NCI-H2107 treated with DMSO at 0.1 percent for 48 hours (cell line): Measurements from ENCODE around the gene TNNT3.
A peak's percentile ranks its signal among the peaks of the same experiment; 100 is the strongest.
"Not testable (repeated sequence)": the region's sequence is repeated elsewhere in the genome, so short reads cannot be mapped to it uniquely, and the experiment has no call there.

ENCODE experiments used
- DNase-seq: peaks from one replicate; lab custom pipeline; 2025; ENCODE audit not compliant: unreplicated experiment; lab: John Stamatoyannopoulos, UW

Gene TNNT3

DNA sequence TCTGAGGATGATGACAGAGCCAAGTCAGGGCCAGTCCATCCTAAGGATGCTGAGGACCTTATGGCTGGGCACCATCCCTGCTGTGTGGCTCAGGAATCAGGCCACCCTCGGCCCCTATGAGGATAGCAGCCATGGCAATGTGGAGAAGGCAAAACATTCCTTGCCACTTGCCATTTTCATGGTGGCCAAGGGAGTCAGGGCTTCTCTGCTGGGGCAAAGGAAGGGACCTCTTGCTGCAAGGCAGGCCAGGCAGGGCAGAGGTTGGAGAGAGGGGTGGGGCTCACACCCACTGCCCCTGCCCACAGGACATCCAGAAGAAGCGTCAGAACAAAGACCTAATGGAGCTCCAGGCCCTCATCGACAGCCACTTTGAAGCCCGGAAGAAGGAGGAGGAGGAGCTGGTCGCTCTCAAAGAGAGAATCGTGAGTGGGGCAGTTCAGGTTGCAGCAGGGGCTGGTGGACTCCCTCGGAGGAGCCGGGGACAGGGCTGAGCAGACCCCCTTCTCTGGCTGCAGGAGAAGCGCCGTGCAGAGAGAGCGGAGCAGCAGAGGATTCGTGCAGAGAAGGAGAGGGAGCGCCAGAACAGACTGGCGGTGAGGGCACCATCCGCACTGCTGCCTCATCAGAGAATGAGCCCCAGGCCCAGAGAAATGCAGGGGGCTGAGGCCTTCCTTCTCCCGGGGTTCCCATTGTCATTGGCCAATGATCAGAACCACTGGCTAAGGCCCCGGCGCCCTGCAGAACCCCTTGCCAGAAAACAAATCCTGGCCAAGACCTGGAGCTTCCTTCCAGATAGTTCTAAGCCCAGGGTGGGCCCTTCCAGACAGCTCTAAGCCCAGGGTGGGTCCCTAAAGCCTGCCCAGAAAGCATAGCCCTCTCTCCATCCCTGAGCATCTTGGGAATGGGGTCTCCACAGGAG, 14.2 kb downstream of the TNNT3 start:
- no peak for DNase-seq

DNA sequence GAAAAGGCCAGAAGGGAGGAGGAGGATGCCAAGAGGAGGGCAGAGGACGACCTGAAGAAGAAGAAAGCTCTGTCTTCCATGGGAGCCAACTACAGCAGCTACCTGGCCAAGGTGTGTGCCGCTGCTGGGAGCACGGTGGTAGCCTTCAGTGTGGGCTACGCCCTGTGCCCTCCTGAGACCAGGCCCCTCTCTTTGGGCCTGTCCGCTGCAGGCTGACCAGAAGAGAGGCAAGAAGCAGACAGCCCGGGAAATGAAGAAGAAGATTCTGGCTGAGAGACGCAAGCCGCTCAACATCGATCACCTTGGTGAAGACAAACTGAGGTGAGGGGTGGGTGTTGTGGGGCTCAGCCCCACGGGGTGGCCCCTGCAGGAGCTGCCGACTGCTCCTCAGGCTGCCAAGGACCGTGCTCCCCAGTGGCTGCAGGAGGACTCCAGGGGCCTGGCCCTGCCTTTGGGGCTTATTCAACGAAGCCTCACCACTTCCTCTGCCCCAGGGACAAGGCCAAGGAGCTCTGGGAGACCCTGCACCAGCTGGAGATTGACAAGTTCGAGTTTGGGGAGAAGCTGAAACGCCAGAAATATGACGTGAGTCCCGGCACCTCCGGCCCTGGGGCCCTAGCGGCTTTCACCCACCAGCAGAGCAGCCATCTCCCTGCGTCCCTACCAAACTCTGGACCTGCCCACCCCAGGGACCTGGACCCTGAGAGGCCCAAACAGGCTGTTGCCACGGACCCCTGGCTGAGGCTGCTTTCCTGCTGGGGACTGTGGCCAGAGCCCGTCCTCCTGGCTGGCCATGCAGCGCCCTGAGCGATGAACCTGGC, 15.0 kb downstream of the TNNT3 start:
- DNase-seq, result no peak

- DNase-seq, result no peak
These were observed 15.9 kb downstream of the TNNT3 start for GRCh38 chr11:1935156-1936071.

DNA sequence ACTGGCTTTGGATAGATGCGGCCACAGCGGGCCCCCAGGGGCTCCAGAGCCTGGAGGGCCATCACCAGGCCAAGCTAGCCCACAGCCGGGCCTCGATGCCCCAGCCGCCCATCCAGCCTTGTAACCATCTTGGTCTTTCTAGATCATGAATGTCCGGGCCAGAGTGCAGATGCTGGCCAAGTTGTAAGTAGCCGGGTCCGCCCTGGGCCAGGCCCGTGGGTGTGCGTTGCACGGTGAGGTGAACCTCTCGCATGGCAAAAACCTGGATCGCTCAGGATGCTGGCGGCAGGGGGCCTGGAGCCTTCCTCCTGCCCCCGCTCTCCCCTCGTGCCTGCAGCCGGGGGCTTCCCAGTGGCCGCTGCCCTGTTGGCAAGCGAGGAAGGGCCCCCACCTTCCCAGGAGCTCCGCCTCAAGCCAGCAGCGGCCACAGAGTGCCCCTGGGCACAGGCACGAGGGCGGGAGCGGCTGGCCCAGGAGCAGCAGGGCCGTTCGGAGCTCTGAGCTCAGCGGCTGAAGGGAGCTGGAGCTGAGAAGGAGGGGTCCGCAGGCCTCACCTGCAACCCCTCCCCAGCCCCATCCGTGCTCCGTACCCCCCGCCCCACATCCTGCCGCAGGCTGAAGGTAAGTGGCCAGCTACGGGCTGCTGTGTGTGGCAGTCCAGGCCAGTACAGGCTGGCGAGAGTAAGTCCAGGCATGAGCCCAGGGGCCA, 16.7 kb downstream of the TNNT3 start:
- no peak for DNase-seq

GRCh38 chr11:1936781-1937615, 17.5 kb downstream of the TNNT3 start:
- DNase-seq, result no peak

DNA sequence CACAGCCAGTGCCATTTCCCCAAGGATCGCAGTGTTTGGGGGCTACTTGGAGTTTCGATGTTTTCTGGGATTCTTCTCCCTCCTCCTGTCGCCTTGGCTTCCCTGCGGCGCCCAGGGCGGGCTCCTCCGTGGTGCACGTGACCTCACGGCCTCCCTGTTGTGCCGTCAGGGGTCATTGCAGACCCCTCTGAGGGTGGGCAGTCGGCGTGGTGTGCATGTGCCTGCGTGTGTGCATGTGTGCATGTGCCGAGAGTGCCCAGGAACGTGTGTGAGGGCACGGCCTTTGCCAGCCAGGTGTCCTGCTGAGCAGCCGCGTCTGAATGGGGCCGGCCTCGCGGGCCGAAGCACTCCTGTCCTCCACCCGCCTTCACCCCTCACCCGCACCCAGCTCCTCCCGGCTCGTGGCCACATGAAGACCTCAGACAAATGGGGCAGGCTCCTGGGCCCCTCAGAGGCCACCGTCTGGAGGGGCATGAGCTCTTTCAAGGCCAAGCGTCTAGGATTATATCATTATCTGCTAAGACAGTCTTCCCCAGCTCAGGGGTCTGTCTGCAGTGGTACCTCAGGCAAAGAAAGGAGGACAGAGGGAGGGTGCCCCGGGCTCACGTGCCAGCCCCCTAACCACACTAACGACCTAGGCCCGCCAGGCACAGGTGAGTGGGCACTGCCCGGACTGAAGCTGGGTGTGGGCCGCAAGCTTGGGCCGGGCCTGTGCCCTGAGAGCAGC, 18.3 kb downstream of the TNNT3 start:
- no peak for DNase-seq

GRCh38 chr11:1938343-1939005, 19.0 kb downstream of the TNNT3 start:
- no peak for DNase-seq

DNA sequence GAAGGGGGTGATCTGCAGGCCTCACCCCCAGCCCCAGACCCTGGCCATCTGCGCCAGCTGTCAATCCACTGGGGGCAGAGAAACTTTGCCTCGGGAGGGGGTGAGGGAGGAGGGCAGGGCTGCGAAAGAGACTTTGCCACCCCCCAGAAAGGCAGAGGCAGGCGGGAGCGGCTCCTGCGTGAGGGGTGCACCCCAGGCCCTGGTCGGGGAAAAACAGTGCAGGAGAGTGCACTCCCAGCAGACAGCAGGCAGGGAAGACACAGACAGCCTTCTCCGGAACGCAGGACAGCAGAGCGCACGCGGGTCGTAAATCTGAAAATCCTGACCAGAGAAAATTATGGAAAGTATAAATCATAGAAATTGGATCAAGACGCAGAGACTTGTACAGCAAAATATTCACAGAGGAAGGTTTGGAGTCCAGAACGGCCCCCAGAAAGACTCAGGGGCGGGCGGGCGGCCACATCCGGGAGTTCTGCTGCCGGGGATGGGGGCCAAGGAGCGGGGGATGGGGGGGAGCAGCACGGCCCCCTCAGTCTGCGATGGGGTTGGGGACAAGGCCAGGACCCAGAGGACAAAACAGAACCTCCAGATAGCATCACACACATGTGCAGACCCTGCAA, 19.6 kb downstream of the TNNT3 start:
- no peak for DNase-seq

GRCh38 chr11:1939788-1940187, 20.3 kb downstream of the TNNT3 start:
- DNase-seq, result not testable (repeated sequence)

DNA sequence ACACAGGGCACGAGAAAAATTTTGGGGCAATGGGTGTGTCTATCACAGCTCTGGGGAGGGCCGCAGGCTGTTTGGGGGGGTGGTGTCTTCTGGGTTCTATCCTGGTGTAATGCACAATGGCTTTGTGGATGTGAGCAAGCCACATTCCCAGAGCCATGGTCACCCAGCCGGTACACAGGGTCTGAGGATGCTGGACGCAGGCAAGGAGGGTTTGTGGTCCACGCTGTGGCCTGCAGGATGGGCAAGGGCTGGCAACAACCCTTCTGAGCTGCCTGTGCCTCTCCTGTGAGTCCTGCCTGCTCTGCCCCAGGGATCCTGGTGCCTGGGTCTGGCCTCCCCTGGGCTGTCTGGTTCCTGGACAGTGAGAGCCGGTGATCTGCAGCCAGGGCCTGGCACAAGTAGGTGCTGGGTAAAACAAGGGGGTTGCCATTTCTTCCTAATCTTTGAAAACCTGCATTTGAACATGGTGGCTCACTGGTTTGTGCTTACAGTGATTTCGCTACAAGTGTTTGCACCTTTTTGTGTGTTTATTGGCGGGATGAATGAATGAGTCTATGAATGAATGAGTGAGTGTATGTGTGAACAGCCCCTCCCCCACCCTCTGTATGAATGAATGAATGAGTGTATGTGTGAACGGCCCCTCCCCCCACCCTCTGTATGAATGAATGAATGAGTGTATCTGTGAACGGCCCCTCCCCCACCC, 23.2 kb downstream of the TNNT3 start:
- no peak for DNase-seq

GRCh38 chr11:1943576-1943975, 24.1 kb downstream of the TNNT3 start:
- DNase-seq, result no peak

DNA sequence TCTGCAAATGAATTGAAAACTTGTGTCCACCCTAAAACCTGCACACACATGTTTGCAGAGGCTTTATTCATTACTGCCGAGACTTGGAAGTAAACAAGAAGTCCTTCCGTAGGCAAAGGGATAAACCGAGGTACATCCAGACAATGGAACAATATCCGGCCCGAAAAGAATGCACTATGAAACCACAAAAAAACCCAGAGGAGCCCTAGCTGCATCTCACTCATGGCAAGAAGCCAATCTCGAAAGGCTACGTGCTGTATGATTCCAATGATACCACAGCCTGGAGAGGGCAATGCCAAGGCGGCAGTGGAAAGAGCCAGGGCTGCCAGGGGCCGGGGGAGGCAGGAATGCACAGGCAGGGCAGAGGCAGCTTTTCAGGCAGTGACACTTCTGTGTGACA, 24.5 kb downstream of the TNNT3 start:
- peak; percentile 58 for DNase-seq

DNA sequence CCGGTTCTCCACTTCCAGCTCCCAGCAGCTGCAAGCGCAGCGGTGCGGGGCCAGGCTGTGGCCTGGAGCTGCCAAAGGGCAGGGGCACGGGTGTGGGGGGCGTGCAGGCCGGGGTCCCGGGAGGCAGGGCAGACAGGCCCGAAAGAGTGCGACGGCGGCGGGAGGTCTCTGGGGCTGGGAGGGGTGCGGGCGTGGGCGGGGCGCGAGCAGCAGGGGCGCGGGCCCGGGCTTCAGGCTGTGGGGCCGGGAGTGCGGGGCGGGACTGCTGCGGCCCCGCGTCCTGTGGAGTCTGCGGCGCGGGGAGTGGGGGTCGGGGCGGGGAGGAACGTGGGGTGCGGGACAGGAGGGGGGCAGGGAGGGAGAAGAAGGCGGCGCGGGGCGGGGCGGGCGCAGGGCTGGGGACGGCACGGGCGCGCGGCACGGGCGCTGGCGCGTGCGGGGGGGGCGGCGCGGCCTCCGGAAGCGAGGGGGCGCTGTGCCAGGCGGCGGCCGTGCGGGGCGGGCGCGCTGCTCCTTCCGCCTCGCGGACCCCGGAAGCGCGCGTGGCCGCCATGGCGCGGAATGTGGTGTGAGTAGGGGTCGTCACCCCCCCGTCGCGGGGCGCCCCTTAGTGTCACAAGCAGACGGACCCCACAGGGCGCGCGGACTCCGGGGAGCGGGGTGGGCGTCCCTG, 27.4 kb downstream of the TNNT3 start, which contains the start of gene MRPL23:
Gene MRPL23, plus strand, starts transcription at position 521 of the 673 bp plus-strand sequence. Its CDS starts 31 bp downstream, at position 552.
- DNase-seq, result no peak

- no peak for DNase-seq
These were observed 28.2 kb downstream of the TNNT3 start for GRCh38 chr11:1947592-1948237.

DNA sequence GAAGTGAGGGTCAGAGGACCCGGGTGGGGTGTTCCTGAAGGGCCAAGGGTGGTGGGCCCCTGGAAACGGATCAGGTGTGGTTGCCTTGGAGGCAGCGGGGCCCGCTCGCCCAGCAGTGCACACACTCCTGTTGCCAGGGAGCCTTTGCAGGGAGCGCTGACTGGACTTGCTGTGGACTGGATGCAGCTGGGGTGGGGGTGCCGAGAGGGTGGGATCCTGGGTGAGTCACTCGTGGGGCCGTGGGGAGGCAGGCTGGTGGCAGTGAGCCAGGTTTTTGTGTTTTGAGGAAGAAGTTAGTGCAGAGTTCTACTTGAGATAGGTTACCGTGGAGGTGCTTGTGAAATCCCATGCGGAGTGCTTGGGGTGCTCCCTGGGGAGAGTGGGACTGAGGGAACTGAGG, 28.9 kb downstream of the TNNT3 start:
- DNase-seq, result no peak

DNA sequence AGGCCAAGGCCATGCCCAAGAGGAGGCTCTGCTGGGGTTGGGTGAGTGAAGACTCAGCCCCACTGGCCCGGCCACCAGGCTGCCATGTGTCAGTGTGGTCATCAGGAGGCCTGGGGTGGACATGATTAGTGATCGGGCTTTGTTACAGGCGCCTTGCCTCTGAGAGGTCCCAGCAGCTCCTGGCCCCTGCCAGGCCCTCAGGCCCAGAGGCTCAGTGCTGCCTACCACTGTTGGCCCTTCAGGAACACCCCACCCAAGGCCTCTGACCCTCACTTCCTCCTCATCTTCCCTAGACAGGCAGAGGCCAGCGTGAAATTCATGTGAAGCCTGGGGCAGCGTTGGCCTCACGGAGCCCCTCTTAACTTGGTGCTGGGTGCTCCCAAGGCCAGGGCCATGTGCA, 29.8 kb downstream of the TNNT3 start:
- DNase-seq, result no peak
